HS-27A (cell line): ENCODE results near the gene FRG2.
"Not testable (repeated sequence)": the region's sequence is repeated elsewhere in the genome, so short reads cannot be mapped to it uniquely, and the experiment has no call there.

Source experiments
- DNase-seq: peaks from one replicate; pipeline ENCODE4 v3.0.0-alpha.2; 2012; ENCODE audit warnings: low read depth, missing footprints

Gene FRG2

DNA sequence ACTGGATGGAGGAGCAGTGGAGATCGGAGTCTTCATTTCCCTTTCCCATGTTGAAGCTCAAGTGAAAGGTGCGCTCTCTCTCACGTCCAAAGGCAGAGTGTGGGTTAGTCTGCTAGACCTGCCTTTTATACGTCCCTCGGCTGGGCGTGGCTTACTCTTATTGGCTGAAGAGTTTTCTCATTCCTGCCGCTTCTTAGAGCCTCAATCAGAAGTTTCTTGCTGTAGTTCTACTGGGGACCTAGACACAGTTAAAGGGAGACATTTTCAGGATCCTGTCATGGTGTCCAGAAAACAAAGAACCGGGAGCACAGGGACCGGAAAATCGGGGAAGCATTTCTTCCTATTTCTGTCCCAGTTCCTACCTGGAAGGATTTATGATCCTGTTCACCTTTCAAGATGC, at the start of gene FRG2:
FRG2 (minus strand) TSS at position 101 of the 400 bp plus-strand sequence; CDS start at position 49, 52 bp downstream.
- not testable (repeated sequence) for DNase-seq

DNA sequence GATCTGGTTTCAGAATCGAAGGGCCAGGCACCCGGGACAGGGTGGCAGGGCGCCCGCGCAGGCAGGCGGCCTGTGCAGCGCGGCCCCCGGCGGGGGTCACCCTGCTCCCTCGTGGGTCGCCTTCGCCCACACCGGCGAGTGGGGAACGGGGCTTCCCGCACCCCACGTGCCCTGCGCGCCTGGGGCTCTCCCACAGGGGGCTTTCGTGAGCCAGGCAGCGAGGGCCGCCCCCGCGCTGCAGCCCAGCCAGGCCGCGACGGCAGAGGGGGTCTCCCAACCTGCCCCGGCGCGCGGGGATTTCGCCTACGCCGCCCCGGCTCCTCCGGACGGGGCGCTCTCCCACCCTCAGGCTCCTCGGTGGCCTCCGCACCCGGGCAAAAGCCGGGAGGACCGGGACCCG, 41.3 kb upstream of the FRG2 start:
- not testable (repeated sequence) for DNase-seq

DNA sequence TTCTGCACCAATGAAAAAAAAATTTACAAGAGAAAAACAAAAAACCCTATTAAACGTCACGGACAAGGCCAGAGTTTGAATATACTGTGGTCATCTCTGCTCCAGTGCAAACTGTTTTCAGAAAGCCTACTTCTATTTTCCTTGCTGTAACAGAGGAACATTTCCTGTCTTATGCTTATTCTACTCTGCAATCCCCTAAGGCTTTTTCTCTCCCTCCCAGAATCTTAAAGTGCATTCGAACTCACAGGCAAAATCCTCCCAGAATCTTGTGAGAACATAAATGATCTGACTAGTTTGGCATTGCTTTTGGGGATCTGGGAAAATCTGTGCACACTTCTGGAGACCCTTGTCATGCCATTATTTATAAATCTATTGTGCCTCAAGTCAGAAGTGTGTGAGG, 37.7 kb upstream of the FRG2 start:
- DNase-seq, result not testable (repeated sequence)

DNA sequence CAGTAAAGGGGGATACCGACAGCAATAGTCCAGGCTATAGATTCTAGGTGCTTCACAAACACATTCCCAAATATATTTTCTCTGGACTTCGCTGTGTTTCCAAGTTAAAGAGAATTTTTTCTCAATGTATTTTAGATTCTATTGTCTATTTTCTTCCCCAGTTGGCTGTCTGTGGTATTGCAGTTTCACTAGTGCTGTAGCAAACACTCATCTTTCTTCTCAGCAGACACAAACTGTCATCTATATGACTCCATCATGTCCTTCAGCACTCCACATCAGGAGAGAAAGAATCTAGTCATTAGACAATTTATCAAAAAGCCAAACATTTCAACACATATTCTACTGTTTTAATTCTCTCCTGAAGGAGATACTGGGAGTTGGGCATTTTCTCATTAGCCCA, 37.3 kb upstream of the FRG2 start, which contains the start of gene DBET:
DBET (plus strand) TSS at position 161 of the 400 bp plus-strand sequence.
- DNase-seq, result not testable (repeated sequence)

DNA sequence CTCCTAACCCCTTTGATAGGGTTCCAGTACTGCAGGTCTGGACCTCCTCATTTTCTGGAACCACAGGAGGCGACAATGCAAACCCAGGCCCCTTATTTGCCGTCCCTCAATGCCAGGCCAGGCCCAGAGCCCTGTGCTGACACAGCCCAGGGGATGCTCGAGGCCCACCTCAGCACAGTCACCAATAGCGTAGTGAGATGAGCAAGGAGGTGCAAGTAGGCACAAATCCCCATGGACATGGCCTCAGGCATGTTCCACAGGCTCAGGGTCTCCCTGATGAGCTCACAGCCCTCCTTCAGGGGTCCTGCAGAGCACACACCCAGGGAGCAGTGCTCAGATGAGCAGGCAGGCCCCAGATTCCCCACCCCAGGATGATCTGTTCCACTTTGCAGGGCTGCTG, 31.9 kb upstream of the FRG2 start:
- not testable (repeated sequence) for DNase-seq

DNA sequence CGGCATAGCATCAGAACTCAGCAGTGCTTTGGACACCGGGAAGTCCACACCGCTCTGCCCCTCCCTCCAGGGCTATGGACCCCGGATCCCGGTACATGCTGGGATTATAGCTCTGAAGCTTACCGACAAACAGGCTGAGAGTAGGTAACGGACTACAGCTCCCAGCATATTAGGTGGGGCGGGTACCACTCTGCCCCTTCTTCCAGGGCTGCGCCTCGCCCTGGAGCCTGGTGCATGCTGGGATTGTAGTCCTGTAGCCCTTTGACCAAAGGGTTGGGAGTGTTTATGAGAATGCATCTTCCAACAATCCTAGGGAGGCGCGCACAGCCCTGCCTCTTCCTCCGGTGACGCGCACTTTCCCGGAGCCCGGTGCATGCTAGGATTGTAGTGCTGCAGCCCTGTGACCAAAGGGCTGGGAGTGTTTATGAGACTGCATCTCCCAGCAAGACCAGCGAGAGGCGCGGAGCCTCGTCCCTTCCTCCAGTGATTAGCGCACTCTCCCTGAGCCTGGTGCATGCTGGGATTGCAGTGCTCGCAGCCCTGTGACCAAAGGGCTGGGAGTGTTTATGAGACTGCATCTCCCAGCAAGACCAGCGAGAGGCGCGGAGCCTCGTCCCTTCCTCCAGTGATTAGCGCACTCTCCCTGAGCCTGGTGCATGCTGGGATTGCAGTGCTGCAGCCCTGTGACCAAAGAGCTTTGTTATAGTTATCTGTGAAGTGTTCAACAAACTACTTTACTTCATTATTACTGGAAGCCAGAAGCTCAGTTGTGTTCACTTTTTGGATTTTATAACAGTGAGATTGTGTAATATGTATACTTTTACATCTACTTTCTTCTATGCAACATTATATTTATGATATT, 22.6 kb upstream of the FRG2 start:
- DNase-seq, result not testable (repeated sequence)

DNA sequence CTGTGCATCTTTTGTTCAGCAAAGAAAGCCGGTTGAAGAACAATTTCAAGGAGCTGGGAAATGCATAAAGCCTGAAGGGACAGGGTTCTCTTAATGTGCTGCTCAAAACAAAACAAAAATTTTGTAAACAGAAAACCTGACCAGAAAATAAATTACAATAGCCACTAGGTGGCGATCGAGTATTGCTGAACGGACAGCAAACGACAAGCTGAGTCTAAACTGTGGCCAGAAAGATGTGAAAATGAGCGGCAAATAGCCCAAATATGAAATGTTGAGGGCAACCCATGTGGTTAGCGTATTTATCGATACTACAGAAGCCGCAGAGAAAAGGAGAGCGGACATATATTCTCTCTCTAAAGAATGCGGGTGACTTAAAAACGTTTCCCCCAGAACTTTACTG, 20.6 kb upstream of the FRG2 start:
- not testable (repeated sequence) for DNase-seq

DNA sequence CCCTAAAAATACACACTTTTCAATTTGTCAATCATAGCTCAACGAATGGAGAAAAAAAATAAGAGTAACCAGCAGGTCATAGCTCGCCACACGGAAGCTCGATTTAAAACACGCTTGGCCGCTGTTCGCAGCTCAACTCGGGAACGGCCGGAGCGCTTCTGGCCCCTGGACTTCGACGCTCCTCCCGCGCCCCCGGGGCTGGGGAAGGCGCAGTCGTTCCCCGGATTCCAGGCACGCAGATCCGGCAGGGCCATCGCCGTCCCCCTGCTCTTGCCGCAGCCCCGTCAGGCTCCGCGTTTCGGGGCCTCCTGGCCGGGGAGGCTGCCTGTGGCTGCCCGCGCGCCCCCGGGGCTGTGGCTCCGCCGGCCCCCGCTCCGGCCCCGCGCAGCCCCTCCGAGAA, 13.8 kb upstream of the FRG2 start:
- DNase-seq, result not testable (repeated sequence)

DNA sequence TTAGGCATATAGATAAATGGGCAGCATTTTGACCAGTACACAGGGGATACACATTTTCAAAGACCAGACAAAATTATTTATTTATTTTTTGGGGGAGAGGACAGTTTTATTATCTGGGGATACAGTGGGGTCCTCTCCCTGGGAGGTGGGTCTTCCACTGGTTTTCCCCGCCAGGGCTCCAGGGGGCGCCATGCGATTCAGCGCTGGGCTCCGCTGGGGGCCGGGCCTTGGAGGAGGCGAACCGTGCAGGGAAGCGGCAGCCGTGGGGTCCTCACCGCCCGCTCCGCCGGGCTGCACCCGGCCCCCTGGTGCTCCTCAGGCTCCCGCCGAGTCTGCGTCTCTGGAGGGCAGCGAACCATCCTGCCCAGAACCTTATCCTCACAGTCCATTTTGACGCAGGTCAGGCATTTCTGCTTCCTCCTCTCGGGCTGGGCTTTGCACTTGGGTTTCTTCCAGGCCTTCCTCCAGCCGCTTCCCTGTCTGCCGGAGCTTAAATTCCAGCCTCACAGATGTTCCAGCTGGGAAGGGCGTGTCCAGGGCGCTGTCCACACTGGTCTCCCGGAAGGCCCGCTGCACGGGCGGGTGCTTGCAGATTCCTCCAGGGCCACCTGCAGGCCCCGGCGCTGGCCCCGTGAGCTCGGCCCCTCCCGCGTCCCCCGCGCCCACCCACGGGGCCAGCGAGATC, 10.8 kb upstream of the FRG2 start:
- DNase-seq, result not testable (repeated sequence)

DNA sequence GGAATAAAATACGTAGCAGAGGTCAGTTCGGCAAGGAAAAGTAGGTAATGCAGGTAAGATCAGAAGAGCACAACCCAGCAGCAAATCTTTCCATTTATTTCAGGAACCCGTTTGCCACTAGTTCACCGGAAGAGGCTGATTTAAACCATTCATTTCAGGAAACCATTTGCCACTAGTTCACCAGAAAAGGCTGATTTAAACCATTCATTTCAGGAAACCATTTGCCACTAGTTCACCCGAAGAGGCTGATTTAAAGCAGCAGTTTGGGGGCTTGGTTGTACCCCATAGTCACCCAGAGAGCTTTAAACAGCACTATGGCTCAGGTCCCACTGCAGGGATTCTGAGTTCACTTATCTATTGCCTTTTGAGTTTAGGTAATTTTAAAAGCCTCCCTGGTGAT, 4.2 kb upstream of the FRG2 start:
- DNase-seq, result not testable (repeated sequence)

DNA sequence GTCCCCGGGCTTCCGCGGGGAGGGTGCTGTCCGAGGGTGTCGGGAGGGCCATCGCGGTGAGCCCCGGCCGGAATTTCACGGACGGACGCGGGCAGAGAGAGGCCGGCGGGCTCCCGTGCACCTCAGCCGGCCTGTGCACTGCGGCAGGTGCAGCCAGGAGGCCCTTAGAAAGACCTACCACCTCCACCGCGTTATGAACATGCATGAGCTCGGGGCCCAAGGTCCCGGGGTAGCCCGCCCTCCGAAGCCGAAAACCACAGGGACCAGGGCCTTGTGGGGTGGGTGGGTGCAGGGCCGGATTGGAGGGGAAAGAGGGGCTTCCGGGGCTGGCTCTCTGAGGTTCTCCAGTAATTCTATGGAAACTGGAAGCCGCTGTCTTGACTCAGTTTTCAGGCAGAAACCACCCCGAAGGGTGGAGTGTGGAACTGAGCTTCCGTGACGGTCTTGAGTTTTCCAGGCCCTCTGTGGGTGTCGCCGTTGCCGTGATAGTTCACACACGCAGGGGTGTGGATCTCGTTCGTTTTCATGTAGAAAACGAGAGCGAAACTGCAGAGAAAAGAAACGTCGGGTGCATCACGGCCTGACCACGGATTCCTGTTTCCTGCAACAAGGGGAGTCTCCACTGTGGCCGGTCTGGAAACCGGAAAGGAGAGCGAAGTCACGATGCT, 4.3 kb downstream of the FRG2 start:
- DNase-seq, result not testable (repeated sequence)

DNA sequence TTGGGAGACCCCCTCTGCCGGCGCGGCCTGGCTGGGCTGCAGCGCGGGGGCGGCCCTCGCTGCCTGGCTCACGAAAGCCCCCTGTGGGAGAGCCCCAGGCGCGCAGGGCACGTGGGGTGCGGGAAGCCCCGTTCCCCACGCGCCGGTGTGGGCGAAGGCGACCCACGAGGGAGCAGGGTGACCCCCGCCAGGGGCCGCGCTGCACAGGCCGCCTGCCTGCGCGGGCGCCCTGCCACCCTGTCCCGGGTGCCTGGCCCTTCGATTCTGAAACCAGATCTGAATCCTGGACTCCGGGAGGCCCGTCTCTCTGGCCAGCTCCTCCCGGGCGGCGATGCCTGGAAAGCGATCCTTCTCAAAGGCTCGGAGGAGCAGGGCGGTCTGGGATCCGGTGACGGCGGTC, 5.1 kb downstream of the FRG2 start:
- DNase-seq, result not testable (repeated sequence)

DNA sequence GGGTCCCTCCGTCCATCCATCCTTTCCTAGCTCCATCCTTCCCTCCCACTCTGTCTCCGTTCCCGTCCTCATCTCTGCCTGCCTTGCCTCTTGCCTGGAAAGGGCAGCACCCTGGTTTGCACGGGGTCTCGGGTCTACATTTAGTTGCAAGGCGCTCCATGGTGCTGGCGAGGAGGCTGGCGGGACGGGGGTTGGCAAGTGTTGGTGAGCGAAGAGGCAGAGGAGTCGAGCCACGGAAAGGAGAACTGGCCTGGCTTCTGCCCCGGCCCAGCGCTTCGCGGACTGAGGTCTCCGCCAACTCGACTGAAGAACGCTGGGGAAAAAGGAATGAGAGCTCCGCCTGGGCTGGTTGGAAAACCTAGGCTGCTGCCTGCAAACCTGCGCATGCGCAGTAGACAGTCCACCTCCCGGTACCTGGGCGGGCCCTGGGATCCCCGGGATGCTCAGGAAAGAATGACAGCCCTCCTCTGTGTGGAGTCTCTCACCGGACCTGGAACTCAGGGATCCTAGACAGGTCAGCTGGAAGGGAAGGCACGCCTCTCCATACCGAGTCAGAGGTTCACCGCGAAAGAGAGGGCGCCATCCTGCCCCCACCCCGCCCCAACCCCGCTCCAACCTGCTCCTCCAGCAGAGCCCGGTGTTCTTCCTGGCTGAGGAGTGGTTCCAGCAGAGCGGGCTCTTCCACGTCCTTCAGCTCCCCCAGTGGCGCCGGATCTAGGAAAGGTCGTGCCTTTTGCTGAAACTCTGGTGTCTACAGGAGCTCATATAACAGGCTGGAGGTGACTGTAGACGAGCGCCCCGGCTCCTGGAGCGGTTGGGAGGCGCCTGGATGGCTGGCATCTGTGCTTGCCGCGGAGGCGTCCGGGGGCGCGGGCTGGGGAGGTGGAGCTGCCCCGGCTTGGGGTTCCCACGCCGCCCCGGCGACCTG, 6.0 kb downstream of the FRG2 start:
- DNase-seq, result no peak

DNA sequence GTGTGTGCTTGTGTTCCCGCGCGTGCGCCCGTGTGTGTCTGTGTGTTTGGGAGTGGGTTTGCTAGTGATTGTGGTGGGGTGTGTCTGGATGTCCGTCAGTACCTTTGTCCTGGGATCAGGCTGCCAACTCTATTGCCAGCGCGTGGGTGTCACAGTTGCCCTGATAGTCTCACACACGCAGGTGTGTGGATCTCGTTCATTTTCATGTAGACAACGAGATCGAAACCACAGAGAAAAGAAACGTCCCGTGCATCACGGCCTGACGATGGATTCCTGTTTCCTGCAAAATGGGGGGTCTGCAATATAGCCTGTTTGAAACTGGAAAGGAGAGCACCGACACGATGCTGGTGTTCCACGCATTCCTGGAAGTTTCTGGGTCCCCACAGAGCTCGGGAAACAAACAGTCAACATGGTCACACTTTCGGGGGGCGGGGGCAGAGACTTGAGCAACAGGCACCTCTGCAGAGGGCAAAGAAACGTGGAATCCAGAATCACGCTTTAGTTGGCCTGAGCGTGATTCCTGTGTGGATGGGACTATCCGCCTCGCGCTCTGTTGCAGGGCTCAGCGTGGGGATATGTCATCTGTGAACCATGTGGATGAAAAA, 7.1 kb downstream of the FRG2 start:
- DNase-seq, result not testable (repeated sequence)

DNA sequence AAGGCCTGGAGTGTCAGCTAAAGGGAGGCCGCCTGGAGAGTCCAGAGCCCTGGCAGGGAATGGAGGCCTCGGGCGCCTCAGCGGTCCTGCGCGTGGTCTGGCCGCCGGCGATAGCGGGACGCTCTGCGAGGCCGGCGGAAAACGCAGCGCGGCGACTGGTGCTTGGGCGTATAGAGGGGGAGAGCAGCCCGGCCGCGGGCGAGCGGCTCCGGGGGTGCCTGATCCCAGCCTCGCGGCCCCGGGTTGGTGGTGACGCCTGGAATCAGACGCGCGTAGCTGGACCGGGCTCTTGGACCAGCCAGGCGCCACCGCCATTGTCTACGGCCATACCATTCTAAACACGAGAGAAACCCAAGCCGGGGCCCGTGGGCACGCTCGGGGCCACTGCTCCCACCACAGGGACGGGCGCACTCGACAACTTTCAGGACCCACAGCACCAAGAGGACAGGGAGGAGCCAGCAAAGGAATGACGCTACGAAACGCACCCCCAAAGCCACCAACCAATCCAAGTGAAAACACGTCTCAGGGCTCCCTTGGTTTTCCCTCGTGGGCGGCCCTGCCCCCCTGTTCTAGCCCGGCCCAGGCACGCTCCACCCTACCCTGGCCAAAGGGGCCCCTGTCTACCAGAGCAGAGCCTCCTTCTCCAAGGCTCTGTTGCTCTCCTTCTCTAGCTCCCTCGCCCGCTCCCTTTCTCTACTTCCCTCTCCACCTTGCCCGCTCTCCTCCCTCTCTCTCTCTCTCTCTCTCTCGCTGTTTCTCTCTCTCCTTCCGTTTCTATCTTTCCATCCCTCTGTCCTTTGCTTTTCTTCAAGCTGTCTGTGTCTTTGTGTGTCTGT, 7.8 kb downstream of the FRG2 start:
- no peak for DNase-seq

DNA sequence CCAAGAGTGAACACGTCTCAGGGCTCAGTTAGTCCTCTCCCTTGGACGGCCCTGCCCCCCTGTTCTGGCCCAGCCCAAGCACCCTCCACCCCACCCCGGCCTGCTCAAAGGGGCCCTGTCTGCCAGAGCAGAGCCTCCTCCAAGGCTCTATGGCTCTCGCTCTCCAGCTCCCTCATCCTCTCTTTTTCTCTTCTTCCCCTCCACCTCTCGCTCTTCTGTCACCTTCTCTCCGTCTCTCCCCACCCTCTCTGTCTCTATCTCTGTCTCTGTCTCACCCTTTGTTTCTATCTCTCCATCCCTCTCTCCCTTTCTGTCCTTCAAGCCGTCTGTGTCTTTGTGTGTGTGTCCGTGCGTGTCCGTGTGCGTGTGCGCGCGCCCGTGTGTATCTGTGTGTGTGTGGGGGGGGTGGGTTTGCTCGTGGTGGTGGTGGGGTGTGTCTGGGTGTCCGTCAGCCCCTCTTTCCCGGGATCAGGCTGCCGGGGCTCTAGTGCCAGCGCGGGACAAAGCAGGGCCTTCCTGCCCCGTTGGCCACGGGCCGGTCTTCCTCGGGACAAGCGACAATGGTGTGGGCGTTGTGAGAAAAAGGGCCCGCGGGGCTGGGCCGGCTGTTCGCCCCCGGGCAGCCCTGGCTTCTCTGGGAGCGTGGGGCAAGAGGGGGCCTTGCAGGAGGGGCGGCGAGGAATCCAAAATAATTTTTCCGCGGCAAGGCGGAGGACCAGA, 8.7 kb downstream of the FRG2 start:
- DNase-seq, result no peak

DNA sequence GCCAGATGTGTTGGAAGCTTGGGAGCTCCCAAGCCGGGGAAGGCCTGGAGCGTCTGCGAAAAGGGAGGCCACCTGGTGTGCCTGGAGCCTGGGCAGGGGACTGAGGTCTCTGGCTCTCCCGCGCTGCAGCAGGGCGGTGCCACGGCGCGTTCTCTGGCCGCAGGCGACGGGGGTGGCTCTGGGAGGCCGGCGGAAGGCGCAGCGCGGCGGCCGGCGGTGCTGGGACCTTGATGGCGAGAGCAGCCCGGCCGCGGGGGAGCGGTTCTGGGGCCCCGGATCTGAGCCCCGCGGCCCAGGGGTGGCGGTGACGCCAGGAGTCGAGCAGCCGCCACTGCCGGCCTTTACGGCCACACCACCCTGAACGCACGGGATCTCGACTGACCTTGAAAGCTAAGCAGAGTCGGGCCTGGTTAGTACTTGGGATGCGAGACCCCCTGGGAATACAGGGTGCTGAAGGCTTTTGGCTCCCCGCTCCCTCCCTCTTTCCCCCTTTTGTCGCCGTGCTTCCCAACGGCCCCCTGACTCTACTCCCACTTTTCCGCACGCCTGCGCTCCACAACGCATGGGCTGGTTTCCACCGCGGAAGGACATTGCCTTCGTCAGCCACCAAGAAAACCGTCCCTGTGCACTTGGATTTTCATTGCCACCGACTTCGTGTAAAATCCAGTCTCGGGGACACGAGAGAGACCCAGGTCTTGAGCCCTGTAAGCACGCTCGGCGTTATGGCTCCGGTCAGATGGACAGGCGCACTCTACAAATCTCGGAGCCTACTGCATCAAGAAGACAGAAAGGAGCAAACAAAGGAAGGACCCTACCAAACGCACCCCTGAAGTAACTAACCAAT, 9.5 kb downstream of the FRG2 start:
- DNase-seq, result no peak
